GM12865 (cell line): ENCODE data around the gene NFATC4.

Source experiments
- DNase-seq: peaks from one replicate; pipeline ENCODE4 v3.0.0; 2010; ENCODE audit warnings: low read depth
- H3K4me3 ChIP-seq: 2 replicates; pipeline ENCODE4 v1.5.1; 2011; ENCODE audit warnings: mild to moderate bottlenecking, low read depth, low read length, control low read depth
- TF ChIP-seq, protein P1 (sequence below): IDR thresholded peaks from 2 replicates; pipeline ENCODE4 v1.5.1; 2011; ENCODE audit warnings: low read length, control low read depth, low read depth, inconsistent platforms; ENCODE audit not compliant: insufficient read depth; ENCODE audit errors: missing control alignments

The NFATC4 gene

GRCh38 chr14:24409192-24409591 lies 41.2 kb downstream of the NFATC4 start:
- no peak overlapping the region for H3K4me3 ChIP-seq
- TF ChIP-seq, protein P1, sequence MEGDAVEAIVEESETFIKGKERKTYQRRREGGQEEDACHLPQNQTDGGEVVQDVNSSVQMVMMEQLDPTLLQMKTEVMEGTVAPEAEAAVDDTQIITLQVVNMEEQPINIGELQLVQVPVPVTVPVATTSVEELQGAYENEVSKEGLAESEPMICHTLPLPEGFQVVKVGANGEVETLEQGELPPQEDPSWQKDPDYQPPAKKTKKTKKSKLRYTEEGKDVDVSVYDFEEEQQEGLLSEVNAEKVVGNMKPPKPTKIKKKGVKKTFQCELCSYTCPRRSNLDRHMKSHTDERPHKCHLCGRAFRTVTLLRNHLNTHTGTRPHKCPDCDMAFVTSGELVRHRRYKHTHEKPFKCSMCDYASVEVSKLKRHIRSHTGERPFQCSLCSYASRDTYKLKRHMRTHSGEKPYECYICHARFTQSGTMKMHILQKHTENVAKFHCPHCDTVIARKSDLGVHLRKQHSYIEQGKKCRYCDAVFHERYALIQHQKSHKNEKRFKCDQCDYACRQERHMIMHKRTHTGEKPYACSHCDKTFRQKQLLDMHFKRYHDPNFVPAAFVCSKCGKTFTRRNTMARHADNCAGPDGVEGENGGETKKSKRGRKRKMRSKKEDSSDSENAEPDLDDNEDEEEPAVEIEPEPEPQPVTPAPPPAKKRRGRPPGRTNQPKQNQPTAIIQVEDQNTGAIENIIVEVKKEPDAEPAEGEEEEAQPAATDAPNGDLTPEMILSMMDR = no peak
- DNase-seq = no peak

DNA sequence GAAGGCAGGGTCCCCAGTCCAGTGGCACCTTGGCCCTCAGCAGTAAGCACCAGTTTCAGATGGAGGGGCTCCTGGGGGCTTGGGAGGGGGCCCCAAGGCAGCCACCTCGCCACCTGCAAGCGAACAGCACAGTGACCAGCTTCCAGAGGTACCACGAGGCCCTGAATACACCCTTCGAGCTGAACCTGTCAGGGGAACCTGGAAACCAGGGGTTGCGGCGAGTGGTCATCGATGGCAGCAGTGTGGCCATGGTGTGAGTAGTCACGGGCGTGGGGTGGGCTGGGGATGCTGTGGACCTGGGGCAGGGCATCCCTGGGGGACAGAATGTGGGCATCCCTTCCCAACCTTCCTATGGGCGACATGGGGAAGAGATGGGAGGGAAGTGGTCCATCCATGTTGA lies 42.0 kb downstream of the NFATC4 start:
- no peak for DNase-seq
- TF ChIP-seq, protein P1 = no peak
- no peak overlapping the region for H3K4me3 ChIP-seq

GRCh38 chr14:24411443-24412389 lies 43.7 kb downstream of the NFATC4 start:
- H3K4me3 ChIP-seq = no peak overlapping the region
- DNase-seq = peak; percentile 62
- TF ChIP-seq, protein P1 = peak; percentile 58

GRCh38 chr14:24414077-24414476 lies 46.1 kb downstream of the NFATC4 start:
- H3K4me3 ChIP-seq = no peak overlapping the region
- TF ChIP-seq, protein P1 = no peak
- DNase-seq = no peak

DNA sequence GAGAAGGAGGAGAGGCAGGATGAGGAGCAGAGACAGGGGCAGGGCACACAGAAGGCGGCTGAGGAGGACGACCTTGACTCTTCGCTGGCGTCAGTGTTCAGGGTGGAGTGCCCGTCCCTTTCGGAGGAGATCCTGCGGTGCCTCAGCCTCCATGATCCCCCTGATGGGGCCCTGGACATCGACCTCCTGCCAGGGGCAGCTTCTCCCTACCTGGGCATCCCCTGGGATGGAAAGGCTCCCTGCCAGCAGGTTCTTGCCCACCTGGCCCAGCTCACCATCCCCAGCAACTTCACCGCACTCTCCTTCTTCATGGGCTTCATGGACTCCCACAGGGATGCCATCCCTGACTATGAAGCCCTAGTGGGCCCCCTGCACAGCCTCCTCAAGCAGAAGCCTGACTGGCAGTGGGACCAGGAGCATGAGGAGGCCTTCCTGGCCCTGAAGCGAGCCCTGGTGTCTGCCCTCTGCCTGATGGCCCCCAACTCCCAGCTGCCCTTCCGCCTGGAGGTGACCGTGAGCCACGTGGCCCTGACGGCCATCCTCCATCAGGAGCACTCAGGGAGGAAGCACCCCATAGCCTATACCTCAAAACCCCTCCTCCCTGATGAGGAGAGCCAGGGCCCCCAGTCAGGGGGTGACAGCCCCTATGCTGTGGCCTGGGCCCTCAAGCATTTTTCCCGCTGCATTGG lies 46.9 kb downstream of the NFATC4 start:
- TF ChIP-seq, protein P1 = no peak
- no peak for DNase-seq
- no peak overlapping the region for H3K4me3 ChIP-seq

GRCh38 chr14:24415421-24416253 lies 47.7 kb downstream of the NFATC4 start:
- no peak for DNase-seq
- TF ChIP-seq, protein P1 = no peak

More at GRCh38 chr14:24415421-24416253, 47.7 kb downstream of the NFATC4 start:
- H3K4me3 ChIP-seq = no peak overlapping the region
